Mesothelial cell of epicardium (in vitro differentiated cells): Measurements from ENCODE around the gene EVI5L. TPM values are rescaled to one million over a fixed set of nuclear protein-coding genes. Genes with fewer than 3 reads are reported as not detected.
A peak's percentile ranks its signal among the peaks of the same experiment; 100 is the strongest.

Experiments used
- DNase-seq, 2 experiments: peaks; one replicate each; pipeline ENCODE4 v3.0.0; 2021; ENCODE audit warnings: low spot score in 2 of 2; ENCODE audit not compliant: unreplicated experiment in 2 of 2
- H3K27ac Mint-ChIP-seq: 2 replicates; pipeline ENCODE4 v1.8.0; 2021; ENCODE audit warnings: mixed read lengths
- H3K27me3 Mint-ChIP-seq: 2 replicates; pipeline ENCODE4 v1.8.0; 2021; ENCODE audit warnings: low read depth, mixed read lengths
- H3K36me3 Mint-ChIP-seq: 2 replicates; pipeline ENCODE4 v1.8.0; 2021; ENCODE audit warnings: mixed read lengths
- H3K4me1 Mint-ChIP-seq: 2 replicates; pipeline ENCODE4 v1.8.0; 2021; ENCODE audit warnings: mixed read lengths
- H3K4me3 Mint-ChIP-seq: 2 replicates; pipeline ENCODE4 v1.8.0; 2021; ENCODE audit warnings: mild to moderate bottlenecking, moderate library complexity, mixed read lengths
- H3K9me3 Mint-ChIP-seq: 2 replicates; pipeline ENCODE4 v1.8.0; 2021; ENCODE audit warnings: mixed read lengths
- CTCF ChIP-seq: fragments of 200-600 bp; sonication (generic); IDR thresholded peaks from one replicate; pipeline ENCODE4 v1.5.0; 2021; ENCODE audit warnings: antibody characterized with exemption; ENCODE audit not compliant: unreplicated experiment
- total RNA-seq: library from RNA; stranded (reverse); gene quantifications from 3 replicates; pipeline ENCODE4 v1.2.1, GENCODE V29; 2021

The EVI5L gene
- total RNA-seq, 1 donor from 2014 or later: 21.7 TPM

DNA sequence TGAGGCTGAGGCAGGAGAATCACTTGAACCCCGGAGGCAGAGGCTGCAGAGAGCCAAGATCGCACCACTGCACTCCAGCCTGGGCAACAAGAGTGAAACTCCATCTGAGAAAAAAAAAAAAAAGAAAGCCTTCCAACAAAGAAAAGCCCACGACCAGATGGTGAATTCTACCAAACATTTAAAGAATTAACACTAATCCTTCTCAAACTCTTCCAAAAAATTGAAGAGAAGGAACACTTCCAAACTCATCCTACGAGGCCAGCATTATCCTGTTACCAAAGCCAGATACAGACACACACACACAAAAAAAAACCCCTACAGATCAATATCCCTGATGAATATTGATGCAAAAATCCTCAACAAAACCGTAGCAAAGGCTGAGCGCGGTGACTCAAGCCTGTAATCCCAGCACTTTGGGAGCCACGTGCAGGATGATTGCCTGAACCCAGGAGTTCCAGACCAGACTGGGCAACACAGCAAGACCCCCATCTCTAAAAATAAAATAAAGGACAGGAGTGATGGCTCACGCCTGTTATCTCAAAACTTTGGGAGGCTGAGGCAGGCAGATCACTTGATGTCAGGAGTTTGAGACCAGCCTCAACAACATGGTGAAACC is 6.2 kb upstream of the EVI5L start:
- H3K27me3 Mint-ChIP-seq: peaks cover 43% of the 10 kb centered on the region

GRCh38 chr19:7829166-7829520 is 875 bp upstream of the EVI5L start:
- H3K36me3 Mint-ChIP-seq: no peaks in the 10 kb centered on the region
- no peak for DNase-seq
- H3K27me3 Mint-ChIP-seq: peaks cover 36% of the 10 kb centered on the region
- no peak for TF ChIP-seq CTCF
- H3K9me3 Mint-ChIP-seq: no peaks in the 10 kb centered on the region
- peak overlapping the region; percentile 89 for H3K27ac Mint-ChIP-seq
- H3K4me3 Mint-ChIP-seq: peak overlapping the region; percentile 73
- peaks cover 16% of the 10 kb centered on the region for H3K4me1 Mint-ChIP-seq

More for the DNA sequence above, 6.2 kb upstream of the EVI5L start:
- no peak overlapping the region for H3K4me3 Mint-ChIP-seq
- H3K9me3 Mint-ChIP-seq: peaks cover 17% of the 10 kb centered on the region
- H3K27ac Mint-ChIP-seq: no peak overlapping the region
- no peak for DNase-seq
- H3K4me1 Mint-ChIP-seq: no peaks in the 10 kb centered on the region
- no peak for TF ChIP-seq CTCF
- H3K36me3 Mint-ChIP-seq: peaks cover 2% of the 10 kb centered on the region

DNA sequence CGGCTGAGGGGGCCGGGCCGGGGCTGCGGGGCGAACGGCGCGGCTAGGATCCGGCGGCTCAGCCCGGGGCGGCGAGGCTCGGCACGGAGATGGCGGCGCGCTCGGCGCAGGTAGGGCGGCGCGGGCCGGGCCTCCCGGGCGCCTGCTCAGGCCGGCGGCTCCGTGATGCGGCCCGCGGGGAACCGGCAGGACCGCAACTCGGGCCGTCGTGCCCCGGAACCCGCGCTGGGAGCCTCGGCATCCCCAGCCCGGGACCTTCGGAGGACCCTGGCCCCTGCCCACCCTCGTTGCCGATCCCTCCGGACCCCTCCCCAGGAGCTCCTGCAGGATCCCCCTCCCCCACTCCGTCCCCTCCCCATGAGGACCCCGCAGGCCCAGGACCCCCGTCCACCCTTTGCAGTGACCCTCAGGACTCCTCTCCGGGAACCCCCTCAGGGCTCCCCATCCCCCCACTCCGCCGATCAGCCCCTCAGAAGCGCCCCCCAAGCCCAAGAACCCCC is 304 bp downstream of the EVI5L start:
- Mint-ChIP-seq H3K9me3 (no peaks in the 10 kb centered on the region), H3K4me1 (peaks cover 16% of the 10 kb centered on the region), H3K36me3 (no peaks in the 10 kb centered on the region), H3K27ac (no peak overlapping the region), H3K4me3 (peak overlapping the region; percentile 72), H3K27me3 (peaks cover 31% of the 10 kb centered on the region)
- DNase-seq: no peak
- TF ChIP-seq CTCF: no peak

- Mint-ChIP-seq H3K27ac (peak overlapping the region; percentile 39), H3K4me1 (peaks cover 16% of the 10 kb centered on the region), H3K9me3 (no peaks in the 10 kb centered on the region), H3K36me3 (no peaks in the 10 kb centered on the region), H3K4me3 (peak overlapping the region; percentile 72), H3K27me3 (peaks cover 30% of the 10 kb centered on the region)
- no peak for TF ChIP-seq CTCF
- no peak for DNase-seq
Observed at GRCh38 chr19:7830823-7831222, 805 bp downstream of the EVI5L start.

GRCh38 chr19:7831452-7831851 is 1.4 kb downstream of the EVI5L start:
- TF ChIP-seq CTCF: peak; percentile 19
- Mint-ChIP-seq H3K4me3 (peak overlapping the region; percentile 72), H3K36me3 (no peaks in the 10 kb centered on the region), H3K27me3 (peaks cover 24% of the 10 kb centered on the region), H3K9me3 (no peaks in the 10 kb centered on the region), H3K4me1 (peaks cover 16% of the 10 kb centered on the region), H3K27ac (no peak overlapping the region)
- DNase-seq: no peak
